Right ventricle myocardium superior (tissue), 1 donor: ENCODE measurements around the gene KANK4. TPM values are rescaled to one million over a fixed set of nuclear protein-coding genes. Genes with fewer than 3 reads are reported as not detected.

Source experiments
- ATAC-seq: fragments of 200-7000 bp; cut with Tn5 transposase; one replicate; pipeline ENCODE4 v1.9.1; 2020; ENCODE audit warnings: mild to moderate bottlenecking; ENCODE audit not compliant: poor library complexity
- DNase-seq: peaks from one replicate; pipeline ENCODE4 v3.0.0-alpha.2; 2020
- intact Hi-C: fragments of 100-400 bp; cut with DNase I; formaldehyde crosslinking; loops from one replicate; pipeline ENCODE4 v1.11.2; 2022
- total RNA-seq: library from RNA; stranded (reverse); fragmentation: NEBNext Ultra II Directional; extraction: Animal tissue kit (Norgen Biotek cat#: 25700); gene quantifications from one replicate; pipeline ENCODE4 v1.2.1, GENCODE V29; 2021
- donor health status: DM: no; HTN: yes; CAD: no; lungs with severe emphysema.

KANK4 gene
- total RNA-seq, 1 donor from 2014 or later: 0.38 TPM

GRCh38 chr1:62311473-62311943 lies 7.7 kb downstream of the KANK4 start:
- DNase-seq (no peak), ATAC-seq (no peak)
- intact Hi-C loops: no loop called here

GRCh38 chr1:62309906-62310305 lies 9.3 kb downstream of the KANK4 start:
- DNase-seq (no peak), ATAC-seq (no peak)
- intact Hi-C loops: no loop called here

GRCh38 chr1:62308606-62309005 lies 10.6 kb downstream of the KANK4 start:
- intact Hi-C loops: no loop called here
- DNase-seq (no peak), ATAC-seq (no peak)

- no peak for DNase-seq
- intact Hi-C loops: no loop called here
- ATAC-seq: no peak
These were observed 11.2 kb downstream of the KANK4 start for GRCh38 chr1:62307895-62308492.

- ATAC-seq: no peak
- DNase-seq: no peak
- intact Hi-C loops: no loop called here
These were observed 11.8 kb downstream of the KANK4 start for GRCh38 chr1:62307446-62307845.

GRCh38 chr1:62306065-62306464 lies 13.2 kb downstream of the KANK4 start:
- DNase-seq: no peak
- ATAC-seq: no peak
- intact Hi-C loops: no loop called here

- ATAC-seq: no peak
- no peak for DNase-seq
- intact Hi-C loops: no loop called here
These were observed 14.3 kb downstream of the KANK4 start for GRCh38 chr1:62304975-62305374.

- intact Hi-C loops: no loop called here
- ATAC-seq (no peak), DNase-seq (no peak)
These were observed 14.7 kb downstream of the KANK4 start for GRCh38 chr1:62304515-62304914.

GRCh38 chr1:62301726-62302390 lies 17.4 kb downstream of the KANK4 start:
- no peak for ATAC-seq
- intact Hi-C loops: no loop called here
- no peak for DNase-seq

GRCh38 chr1:62299426-62300200 lies 19.6 kb downstream of the KANK4 start:
- ATAC-seq (no peak), DNase-seq (no peak)
- intact Hi-C loops: no loop called here

GRCh38 chr1:62295921-62296491 lies 23.2 kb downstream of the KANK4 start:
- ATAC-seq: no peak
- intact Hi-C loops: no loop called here
- no peak for DNase-seq

GRCh38 chr1:62294261-62294660 lies 25.0 kb downstream of the KANK4 start:
- intact Hi-C loops: no loop called here
- no peak for DNase-seq
- no peak for ATAC-seq

- intact Hi-C loops: no loop called here
- ATAC-seq (no peak), DNase-seq (no peak)
These were observed 30.6 kb downstream of the KANK4 start for GRCh38 chr1:62288662-62289061.

GRCh38 chr1:62288224-62288623 lies 31.0 kb downstream of the KANK4 start:
- DNase-seq (no peak), ATAC-seq (no peak)
- intact Hi-C loops: no loop called here

- no peak for ATAC-seq
- intact Hi-C loops: no loop called here
- DNase-seq: no peak
These were observed 32.4 kb downstream of the KANK4 start for GRCh38 chr1:62286786-62287224.

- DNase-seq (no peak), ATAC-seq (no peak)
- intact Hi-C loops: no loop called here
These were observed 33.0 kb downstream of the KANK4 start for GRCh38 chr1:62285984-62286785.

- no peak for DNase-seq
- intact Hi-C loops: no loop called here
- no peak for ATAC-seq
These were observed 33.8 kb downstream of the KANK4 start for GRCh38 chr1:62285440-62285839.

- intact Hi-C loops: no loop called here
- ATAC-seq (no peak), DNase-seq (no peak)
These were observed 35.2 kb downstream of the KANK4 start for GRCh38 chr1:62283986-62284385.
